GM21737 (cell line): ENCODE data around the gene MAPRE3.

Experiments used
- ATAC-seq: cut with Tn5 transposase; IDR thresholded peaks from one replicate; pipeline ENCODE4 v1.9.1; 2021; ENCODE audit warnings: mild to moderate bottlenecking, moderate library complexity; ENCODE audit not compliant: unreplicated experiment

MAPRE3 gene

DNA sequence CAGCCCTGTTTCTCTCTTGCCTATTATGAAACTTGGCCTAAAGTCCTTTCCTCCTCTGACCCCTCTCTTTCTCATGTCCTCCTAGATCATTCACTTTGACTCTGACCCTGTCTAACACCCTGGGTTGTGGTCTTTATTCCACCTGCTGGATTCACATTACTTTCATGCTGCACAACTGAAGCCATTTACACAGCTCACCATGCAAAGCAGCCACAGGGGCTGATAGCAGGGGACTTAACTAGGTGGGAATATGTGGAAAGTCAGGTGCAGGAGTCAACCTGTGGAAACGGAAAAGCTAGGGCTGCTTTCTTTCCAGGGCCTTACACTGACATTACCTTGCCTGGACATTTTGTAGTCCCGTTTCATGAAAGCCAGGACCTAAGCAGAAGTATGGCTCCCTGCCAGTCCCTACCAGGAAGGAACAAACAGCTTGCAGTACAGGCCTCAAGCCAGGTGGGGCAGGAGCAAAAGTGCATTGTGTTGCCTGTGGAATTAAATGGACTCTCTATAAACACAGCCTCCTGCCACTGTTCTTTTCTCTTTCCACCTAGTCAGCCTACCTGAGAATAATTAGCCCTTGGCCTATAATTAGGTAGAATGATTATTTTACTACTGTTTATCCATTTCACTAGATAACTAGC is 11.8 kb downstream of the MAPRE3 start:
- ATAC-seq: no peak

DNA sequence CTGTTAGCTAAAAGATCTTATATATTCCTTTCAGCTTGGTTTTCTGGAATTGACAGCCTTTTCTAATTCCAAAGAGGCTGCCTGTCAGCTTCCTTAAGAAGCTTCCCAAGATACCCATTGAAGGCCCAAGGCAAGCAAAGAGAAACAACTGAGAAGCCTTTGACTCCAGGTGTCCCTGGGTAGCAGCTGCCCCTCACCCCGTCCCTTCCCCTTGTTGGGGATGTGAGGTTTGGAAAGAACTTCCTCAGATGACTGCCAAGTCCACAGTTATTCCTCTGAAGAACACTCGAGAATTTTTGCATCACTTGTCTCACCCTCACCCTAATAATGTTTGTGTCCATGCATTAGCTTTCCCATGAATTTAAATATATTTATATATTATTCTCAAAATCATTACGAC is 13.3 kb downstream of the MAPRE3 start:
- no peak for ATAC-seq

DNA sequence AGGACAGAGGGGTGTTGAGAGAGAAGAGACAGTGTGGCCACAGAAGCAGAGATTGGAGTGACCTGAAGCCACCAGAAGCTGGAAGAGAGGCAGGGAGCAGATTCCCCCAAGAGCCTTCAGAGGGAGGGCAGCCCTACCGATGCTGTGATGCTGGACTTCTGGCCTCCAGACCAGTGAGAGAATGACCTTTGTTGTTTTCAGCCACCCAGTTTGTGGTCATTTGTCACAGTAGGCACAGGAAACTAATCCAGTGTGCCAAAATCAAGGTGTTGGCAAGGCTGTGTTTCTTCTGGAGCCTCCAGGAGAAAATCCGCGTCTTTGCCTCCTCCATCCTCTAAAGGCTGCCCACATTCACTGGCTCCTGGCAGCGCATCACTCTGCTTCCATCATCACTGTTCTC is 15.4 kb downstream of the MAPRE3 start:
- ATAC-seq: no peak

DNA sequence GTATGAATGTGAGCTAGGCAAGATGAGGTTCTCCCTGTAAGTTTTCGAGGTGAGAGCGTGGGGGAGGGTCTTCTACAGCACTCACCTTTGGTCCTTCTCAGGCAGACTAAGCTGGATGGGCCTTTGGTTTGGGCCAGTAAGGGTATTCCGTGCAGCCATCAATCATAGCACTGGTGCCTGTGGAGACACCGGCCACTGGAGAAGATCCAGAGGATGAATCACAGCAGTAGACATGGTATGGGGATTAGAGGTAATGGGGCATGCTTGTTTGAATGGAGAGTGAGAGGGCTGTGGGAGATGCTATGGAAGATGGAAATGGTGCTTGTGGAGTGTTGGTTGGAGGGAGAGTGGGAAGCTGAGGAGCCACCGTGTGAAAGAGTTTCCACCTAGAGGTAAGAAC is 16.1 kb downstream of the MAPRE3 start:
- ATAC-seq: no peak

DNA sequence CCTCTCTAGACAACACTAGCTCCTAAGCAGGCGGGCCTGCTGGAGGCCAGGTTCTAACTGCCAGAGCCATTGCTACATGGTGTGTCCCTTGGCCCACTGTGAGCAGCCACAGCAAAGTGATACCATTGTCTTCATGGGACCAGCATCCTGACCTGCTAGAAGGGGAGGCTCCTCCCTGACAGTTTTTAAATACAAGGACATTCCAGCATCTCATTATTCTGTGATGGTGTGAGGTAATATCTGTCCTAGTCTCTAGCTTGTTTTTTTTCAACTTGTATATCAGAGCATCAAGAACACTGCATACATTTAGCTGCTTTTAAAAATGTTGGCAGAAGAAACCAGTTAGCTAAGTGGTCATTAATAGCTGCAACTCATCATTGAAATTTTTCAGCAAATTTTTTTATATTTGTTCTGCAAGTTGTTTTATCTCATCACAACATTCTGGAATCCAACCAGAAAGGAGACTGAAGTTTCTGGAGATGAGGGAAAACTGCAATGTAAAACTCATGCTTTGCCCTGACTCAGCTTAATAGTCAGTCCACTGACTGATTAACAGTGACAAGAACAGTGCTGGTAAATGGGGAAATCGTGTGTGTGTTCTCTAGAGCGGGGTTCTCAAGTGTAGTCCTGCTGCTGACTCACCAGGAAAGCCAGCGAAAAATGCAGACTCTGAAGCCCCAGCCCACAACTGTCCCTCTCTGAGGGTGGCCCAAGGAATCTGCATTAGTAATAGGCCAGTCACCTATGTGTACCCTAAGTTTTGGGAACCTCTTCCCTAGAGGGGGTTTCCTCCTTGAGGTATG is 17.8 kb downstream of the MAPRE3 start:
- no peak for ATAC-seq

DNA sequence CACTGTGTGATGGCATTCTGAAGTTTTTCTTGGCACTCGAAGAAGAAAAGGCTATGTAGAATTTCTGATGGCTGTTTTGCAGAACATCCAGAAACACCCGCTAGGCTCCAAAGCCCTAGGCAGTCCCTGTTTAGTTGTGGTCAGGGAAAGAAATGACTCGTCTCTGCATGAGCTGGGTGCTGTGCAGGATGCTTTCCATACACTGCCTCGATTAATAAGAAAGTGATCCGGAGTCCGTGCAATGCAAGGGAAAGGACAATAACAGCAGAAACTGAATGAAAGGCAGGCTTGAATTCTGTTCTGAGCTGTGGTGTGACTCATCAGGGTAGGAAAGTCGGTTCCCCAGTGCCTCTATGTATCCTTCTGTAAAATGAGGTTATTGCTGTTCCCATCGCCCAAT is 18.7 kb downstream of the MAPRE3 start:
- ATAC-seq: no peak

DNA sequence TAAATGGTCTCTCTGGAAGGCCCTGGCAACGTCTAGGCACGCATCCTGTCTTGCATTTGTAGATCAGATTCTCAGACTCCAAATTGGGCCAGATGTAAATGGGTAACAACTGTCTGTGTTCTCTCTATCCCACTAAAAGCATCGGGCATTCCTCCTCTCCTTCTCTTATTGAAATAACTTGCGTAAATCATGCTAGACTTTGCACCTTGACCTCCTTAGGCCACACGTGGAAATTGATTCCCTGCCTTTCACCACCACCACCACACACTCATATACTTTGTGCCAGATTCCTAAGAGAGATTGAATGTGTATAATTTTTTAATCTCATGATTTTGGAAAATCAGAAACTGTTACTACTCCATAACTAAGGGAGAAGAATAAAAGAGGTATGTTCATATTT is 21.3 kb downstream of the MAPRE3 start:
- no peak for ATAC-seq

DNA sequence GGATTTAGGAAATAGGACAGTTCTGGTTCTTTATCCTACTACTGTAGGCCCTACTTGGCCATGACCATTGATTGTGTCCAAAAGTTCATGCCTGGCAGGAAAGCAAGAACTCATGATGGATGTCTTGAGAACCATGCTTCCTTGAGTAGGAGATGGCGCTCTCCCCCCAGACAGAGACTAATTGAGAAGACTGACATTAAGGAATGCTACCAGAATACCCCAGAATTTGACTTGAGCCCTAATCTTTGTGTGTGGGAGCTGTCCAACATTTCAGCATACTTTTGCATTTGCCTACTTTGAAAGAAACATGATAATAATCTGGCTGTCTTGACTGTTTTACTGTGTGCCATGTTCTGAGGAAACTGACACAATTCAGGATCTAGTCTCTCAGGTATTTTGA is 23.3 kb downstream of the MAPRE3 start:
- no peak for ATAC-seq

DNA sequence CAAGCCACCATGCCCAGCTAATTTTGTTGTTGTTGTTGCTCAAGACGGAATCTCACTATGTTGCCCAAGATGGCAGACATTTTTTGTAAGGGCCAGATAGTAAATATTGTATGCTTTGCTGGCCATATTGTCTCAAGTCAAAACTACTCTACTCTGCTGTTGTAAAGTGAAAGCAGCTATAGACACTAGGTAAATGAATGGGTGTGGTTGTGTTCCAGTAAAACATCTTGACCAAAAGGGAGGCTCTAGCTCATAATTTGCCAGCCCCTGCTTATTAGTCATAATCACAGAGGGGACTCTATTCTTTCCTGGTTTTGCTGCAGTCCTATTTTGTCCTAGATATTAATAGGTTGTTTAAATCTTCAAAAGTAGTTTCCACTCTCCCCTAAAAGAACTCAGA is 24.5 kb downstream of the MAPRE3 start:
- ATAC-seq: no peak

DNA sequence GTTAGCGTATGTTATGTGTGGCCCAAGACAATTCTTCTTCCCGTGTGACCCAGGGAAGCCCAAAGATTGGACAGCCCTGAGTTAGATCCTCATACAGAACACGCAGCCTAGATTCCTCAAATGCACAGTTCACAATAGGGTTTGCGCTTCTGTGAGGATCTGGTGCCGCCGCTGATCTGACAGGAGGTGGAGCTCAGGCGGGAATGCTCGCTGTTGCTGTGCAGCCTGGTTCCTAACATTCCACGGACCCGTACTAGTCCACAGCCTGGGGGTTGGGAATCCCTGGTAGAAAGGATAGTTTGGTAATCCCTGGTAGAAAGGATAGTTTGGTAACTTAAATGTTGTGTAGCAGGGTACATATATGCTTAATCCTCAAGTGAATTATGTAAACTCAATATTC is 27.0 kb downstream of the MAPRE3 start:
- ATAC-seq: no peak

DNA sequence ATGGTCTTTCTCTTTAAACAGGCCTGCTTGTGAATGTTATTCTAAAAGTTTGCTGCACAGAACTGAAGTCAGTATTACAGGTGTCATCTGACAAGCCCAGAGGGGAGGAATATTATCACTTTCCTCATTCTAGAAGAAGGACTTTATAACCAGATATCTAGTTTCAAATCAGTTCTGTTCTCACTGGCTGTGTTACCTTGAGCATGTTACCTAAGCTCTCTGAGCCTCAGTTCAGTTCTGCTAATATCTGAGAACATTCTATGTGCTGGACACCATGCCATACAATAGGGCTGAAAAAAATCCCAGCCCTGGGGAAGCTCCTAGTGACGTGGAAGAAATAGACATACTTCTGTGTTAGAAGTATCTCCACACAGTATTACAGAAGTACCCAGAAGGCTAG is 27.9 kb downstream of the MAPRE3 start:
- no peak for ATAC-seq

DNA sequence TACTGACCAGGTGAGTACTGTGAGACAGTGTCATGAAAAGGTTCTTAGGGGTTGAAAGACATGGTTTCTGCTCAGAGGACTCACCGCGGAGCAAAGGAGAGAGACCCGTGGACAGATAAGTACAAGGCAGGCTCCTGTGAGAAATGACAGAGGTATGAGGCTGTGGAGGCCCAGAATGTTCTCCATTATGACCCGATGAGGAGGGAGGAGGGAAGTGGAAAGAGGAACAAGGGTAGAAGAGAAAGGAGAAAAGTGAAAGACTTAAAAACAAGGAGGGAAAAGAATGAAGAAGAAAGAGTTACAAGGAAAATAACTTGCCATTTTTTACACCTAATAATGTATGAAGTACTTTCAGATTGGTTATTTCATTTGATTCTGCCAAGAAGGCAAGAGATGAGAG is 29.8 kb downstream of the MAPRE3 start:
- ATAC-seq: no peak

DNA sequence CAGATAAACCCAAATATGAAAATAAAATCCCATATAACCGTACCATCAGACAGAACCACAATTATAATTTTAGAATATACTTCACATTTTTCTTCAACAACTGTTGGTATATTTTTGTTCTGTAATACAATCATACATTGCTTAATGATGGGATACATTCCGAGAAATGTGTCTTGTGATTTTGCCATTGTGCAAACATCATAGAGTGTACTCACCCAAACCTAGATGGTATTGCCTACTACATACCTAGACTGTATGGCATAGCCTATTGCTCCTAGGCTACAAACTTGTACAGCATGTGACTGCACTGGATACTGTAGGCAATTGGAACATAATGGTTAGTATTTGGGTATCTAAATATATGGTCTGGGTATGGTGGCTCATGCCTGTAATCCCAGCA is 30.6 kb downstream of the MAPRE3 start:
- ATAC-seq: no peak

DNA sequence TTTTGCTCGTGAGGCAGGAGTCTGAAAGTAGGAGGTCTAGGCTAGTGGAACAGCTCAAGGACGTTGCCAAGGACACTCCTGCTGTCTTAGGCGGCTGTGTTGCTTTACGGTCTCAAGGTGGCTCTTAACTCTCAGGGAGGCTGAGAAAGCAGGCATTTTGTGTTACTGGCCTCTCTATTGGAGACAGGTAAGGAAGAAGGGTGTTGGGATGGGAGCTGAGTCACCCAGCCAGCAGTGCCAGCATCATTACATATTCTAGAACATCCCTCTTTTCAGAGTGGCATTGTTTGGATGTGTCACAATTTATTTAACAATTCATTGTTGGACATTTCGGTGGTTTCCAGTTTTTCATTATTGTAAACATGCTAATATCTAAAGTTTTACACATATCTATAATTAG is 31.5 kb downstream of the MAPRE3 start:
- no peak for ATAC-seq

DNA sequence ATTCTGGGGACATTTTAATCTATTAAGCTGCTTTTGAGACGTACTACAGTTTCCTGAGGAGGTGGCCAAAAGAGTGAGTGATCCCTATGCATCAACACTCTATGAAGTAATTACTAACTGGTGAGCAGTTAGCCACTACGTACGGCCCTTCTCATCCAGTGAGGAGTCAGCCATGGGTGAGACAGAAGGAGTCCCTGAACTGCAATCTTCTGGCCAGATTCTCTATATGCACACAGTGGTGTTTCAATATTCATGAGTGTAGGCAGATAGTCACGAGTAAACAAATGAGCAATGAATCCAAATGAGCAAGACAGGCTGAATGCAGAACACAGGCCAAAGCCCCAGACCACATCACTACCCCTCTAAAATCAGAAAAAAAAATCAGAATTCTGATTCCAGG is 32.6 kb downstream of the MAPRE3 start:
- ATAC-seq: no peak

DNA sequence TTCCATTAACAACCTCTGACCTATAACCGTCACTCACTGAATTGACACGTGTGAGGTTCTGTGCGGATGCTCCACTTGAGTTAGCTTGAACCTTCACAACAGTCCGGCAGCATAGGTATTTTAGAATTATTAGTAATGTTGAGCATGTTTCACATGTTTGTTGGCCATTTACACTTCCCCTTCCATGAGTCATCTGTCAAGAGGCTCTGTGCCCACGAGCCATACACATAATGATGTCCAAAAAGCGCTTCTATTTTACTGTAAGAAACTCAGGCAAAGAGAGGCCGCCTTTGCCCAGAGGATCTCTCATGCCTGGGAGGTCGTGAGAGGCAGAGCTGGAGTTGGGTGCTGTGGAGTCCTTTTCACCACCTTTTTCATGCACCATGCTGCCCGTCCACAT is 33.4 kb downstream of the MAPRE3 start:
- ATAC-seq: no peak

DNA sequence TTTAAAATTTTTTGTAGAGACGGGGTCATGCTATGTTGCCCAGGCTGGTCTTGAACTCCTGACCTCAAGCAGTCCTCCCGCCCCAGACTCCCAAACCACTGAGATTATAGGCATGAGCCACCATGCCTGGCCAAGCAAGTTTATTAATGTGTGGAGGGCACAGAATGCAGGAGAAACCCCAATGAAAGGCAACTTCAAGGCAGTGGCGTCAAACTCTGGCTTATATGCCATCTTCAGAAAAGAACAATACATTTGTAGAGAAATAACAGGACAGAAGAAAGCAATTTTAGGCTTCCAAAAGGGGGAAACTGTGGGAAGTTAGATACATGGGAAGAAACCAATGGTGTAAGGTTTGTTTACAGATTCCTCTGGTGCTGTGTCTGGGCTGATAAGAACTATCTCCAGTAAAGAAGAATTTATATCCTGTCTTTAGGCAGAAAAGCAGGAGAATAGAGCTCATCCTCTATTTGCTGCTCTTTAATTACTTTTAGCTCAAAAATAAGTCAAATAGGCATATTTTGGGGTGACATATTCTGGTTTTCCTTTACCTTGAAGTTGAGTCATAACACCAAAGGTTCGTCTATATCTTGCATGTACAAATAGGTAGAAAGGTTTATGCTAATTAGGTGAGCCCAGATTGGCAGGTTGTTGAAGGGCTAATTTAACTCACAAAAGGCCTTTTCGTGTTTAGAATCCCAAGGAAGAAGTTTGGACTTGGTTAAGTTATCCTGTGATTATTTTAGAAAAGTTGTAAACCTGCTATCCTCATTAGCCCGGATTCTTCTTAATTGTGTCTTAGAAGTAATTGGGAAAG is 36.4 kb downstream of the MAPRE3 start:
- no peak for ATAC-seq

DNA sequence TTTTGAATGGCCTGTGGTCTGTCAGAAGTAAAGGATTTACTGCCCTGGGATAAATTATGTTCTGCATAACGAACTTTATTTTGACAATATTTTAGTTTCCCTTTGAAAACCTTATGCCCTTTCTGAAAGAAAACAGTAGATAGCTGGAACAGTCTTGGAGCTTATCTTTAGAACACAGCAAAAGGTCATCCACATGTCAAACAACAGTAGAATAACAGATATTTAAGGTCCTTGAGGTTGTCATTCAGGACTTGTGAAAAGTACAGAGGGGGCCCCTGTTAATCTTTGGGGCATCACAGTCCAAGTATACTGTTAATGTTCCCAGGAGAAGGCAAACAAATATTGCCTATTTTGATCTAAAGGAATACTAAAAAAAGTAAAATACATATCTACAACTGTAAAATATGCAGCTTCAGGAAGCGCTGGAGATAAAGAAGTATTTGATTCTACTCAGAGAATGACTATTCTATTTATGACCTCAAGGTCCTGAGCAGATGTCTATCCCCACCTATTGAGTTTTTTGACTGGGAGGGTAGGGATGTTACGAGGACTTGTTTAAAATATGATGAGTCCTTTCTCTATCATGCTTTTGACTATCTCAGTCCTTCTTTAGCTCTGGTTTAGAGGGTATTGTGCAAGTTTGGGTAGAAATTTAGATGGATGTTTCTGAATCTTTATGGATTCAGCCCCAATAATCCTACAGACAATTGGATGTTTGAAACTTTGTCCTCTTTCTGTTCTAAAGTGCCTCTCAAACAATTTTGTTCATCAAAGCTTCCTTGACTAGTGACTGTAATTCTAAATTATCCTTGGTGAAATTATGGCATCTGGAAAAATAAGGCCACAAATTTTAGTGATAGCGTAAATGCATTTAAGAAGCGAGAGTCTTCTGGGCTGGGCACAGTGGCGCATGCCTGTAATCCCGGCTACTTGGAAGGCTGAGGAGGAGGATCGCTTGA is 37.3 kb downstream of the MAPRE3 start:
- ATAC-seq: no peak

DNA sequence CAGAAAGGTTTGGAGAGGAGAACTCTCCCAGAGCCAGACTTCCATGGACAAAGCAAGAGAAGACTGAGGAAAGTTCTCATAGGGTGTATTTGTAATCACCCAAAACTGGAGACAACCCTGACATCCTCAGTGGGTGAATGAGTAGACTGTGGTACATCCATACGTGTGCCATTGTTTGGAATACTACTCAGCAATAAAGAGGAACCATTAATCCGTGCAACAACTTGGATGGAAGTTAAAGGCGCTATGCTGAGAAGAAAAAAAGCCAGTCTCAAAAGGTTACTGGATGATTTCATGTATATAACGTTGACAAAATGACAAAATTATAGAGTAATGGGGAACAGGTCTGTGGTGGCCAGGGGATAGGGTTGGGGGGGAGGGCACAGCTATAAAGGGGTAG is 38.2 kb downstream of the MAPRE3 start:
- ATAC-seq: no peak

DNA sequence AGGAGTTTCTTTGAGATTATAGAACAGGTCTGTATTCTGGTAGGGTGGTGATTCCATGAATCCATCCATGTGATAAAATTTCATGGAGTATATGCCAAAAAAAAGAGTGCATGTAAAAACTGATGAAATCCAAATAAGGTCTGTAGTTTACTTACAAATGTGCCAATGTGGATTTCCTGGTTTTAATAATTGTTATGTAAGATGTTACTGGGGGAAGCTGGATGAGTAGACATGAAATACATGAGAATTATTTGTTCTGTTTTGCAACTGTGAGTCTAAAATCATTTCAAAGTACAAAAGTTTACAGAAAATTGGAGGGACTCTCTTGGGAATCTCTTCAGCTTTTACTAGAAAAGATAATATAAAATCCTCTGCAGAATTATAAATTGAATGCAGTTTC is 38.6 kb downstream of the MAPRE3 start:
- ATAC-seq: no peak

DNA sequence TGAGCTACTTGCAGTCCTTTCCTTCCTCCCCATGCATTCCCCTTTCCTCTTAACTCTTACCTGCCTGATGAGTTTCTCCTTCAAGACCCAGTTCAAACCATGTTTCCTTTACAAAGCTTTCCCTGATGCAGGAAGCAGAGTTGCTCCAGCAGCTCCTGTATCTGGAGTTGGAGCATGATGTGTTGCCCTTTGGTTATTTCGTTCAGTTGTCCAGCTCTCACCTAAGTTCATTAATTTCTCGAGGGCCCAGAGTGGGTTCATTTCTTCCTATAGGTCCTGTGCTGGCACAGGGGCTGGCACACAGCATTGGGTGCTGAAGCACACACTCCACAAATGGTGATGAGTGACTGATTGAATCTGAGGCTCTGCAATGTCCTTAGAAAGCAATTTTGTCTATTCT is 39.3 kb downstream of the MAPRE3 start:
- no peak for ATAC-seq
